Mesothelial cell of epicardium (in vitro differentiated cells): ENCODE results near the gene PIWIL1. TPM values are rescaled to one million over a fixed set of nuclear protein-coding genes. Genes with fewer than 3 reads are reported as not detected.

Experiments
- DNase-seq, 2 experiments: peaks; one replicate each; pipeline ENCODE4 v3.0.0; 2021; ENCODE audit warnings: low spot score in 2 of 2; ENCODE audit not compliant: unreplicated experiment in 2 of 2
- H3K27ac Mint-ChIP-seq: 2 replicates; pipeline ENCODE4 v1.8.0; 2021; ENCODE audit warnings: mixed read lengths
- H3K27me3 Mint-ChIP-seq: 2 replicates; pipeline ENCODE4 v1.8.0; 2021; ENCODE audit warnings: low read depth, mixed read lengths
- H3K36me3 Mint-ChIP-seq: 2 replicates; pipeline ENCODE4 v1.8.0; 2021; ENCODE audit warnings: mixed read lengths
- H3K4me1 Mint-ChIP-seq: 2 replicates; pipeline ENCODE4 v1.8.0; 2021; ENCODE audit warnings: mixed read lengths
- H3K4me3 Mint-ChIP-seq: 2 replicates; pipeline ENCODE4 v1.8.0; 2021; ENCODE audit warnings: mild to moderate bottlenecking, moderate library complexity, mixed read lengths
- H3K9me3 Mint-ChIP-seq: 2 replicates; pipeline ENCODE4 v1.8.0; 2021; ENCODE audit warnings: mixed read lengths
- total RNA-seq: library from RNA; stranded (reverse); gene quantifications from 3 replicates; pipeline ENCODE4 v1.2.1, GENCODE V29; 2021
- TF ChIP-seq, protein P1 (sequence below): fragments of 200-600 bp; sonication (generic); IDR thresholded peaks from one replicate; pipeline ENCODE4 v1.5.0; 2021; ENCODE audit warnings: antibody characterized with exemption; ENCODE audit not compliant: unreplicated experiment

Gene PIWIL1
- total RNA-seq, 1 donor from 2014 or later: not detected

DNA sequence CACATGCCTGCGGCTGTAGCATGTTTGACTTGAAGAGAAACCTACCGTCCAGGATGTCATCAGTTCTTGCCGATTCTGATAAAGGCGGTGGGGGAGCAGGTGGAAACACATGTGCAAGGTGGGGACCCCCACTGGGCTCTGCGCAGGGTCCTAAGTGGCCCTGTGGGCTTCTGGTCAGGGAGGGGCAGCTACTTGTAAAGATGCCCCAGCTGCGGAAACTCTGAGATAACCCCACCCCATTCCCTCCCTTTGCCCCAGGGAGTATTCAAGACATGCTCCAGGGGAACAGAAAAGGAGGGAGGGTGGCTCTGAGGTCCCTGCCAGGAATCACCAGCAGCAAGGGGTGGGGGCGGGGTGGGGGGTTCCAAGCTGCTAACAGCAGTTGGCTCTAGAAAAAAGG lies 67.6 kb downstream of the PIWIL1 start:
- Mint-ChIP-seq H3K27ac (no peak overlapping the region), H3K4me3 (no peak overlapping the region), H3K36me3 (no peaks in the 10 kb centered on the region), H3K4me1 (no peaks in the 10 kb centered on the region), H3K9me3 (no peaks in the 10 kb centered on the region), H3K27me3 (peaks cover 2% of the 10 kb centered on the region)
- no peak for DNase-seq
- TF ChIP-seq, protein P1, sequence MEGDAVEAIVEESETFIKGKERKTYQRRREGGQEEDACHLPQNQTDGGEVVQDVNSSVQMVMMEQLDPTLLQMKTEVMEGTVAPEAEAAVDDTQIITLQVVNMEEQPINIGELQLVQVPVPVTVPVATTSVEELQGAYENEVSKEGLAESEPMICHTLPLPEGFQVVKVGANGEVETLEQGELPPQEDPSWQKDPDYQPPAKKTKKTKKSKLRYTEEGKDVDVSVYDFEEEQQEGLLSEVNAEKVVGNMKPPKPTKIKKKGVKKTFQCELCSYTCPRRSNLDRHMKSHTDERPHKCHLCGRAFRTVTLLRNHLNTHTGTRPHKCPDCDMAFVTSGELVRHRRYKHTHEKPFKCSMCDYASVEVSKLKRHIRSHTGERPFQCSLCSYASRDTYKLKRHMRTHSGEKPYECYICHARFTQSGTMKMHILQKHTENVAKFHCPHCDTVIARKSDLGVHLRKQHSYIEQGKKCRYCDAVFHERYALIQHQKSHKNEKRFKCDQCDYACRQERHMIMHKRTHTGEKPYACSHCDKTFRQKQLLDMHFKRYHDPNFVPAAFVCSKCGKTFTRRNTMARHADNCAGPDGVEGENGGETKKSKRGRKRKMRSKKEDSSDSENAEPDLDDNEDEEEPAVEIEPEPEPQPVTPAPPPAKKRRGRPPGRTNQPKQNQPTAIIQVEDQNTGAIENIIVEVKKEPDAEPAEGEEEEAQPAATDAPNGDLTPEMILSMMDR: no peak

DNA sequence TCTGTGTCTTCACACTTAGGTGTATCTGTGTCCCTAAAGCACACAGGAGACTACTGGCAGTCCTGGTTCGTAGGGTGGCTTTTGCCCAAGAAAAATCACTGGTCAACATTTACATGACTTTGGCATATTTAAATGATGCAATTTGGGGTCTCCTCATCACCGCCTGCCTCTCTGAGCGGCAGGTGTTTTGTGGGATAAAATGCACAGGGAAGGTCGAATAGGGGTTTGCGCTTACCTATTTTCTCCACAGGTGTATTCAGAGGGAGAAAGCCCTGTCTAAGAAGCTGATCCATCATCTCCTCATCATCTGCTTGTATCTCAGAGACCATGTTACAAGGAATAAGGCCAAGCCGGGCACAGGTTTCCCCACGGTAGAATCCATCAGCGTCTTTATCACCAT lies 74.7 kb downstream of the PIWIL1 start:
- Mint-ChIP-seq H3K27ac (no peak overlapping the region), H3K4me3 (no peak overlapping the region), H3K27me3 (peaks cover 26% of the 10 kb centered on the region), H3K4me1 (no peaks in the 10 kb centered on the region), H3K9me3 (no peaks in the 10 kb centered on the region), H3K36me3 (no peaks in the 10 kb centered on the region)
- DNase-seq: no peak
- TF ChIP-seq, protein P1: no peak

DNA sequence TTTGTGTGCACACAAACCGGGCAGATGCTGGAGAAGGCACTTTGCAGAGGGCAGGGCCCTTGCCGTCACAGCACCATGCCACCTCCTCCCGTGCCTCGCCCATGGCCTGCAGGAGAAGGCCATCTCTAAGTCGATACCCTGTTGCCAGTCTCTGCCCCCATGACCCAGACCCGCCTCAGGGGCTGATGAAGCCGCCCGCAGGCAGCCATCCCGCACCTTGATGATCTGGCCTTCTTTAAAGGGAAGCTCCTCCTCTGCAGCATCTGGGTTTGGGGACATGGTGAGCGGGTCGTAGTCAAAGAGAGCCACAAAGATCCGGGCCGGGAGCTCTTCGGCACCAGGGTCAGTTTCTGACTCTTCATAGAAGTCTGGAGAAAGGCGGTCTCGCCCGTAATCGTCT lies 76.2 kb downstream of the PIWIL1 start:
- H3K27me3 Mint-ChIP-seq: peaks cover 35% of the 10 kb centered on the region
- no peak for DNase-seq

GRCh38 chr12:130414381-130414780 lies 76.7 kb downstream of the PIWIL1 start:
- DNase-seq: no peak
- Mint-ChIP-seq H3K9me3 (no peaks in the 10 kb centered on the region), H3K27ac (no peak overlapping the region), H3K36me3 (no peaks in the 10 kb centered on the region), H3K4me1 (no peaks in the 10 kb centered on the region), H3K4me3 (no peak overlapping the region), H3K27me3 (peaks cover 35% of the 10 kb centered on the region)
- TF ChIP-seq, protein P1: no peak

More for the DNA sequence above, 76.2 kb downstream of the PIWIL1 start:
- no peaks in the 10 kb centered on the region for H3K4me1 Mint-ChIP-seq
- H3K9me3 Mint-ChIP-seq: no peaks in the 10 kb centered on the region
- TF ChIP-seq, protein P1: no peak
- no peak overlapping the region for H3K4me3 Mint-ChIP-seq
- H3K27ac Mint-ChIP-seq: no peak overlapping the region
- no peaks in the 10 kb centered on the region for H3K36me3 Mint-ChIP-seq

DNA sequence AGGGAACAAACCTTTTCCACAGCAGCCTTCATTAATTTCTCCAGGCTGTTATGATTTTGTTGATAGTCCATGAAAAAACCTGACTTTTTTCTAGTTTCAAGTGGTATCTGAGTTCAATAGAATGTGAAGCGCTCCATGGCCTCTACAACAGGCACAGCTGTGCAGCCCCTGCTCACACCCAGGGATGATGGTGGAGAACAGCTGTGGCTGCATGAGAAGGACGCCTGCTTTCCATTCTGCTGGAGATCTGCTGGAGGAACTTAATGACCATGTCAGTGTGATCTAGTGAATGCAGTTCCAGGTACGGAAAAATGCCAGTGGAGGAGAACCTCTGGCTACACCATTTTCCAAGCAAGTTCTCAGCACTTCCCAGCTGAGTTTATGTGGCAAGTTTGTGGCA lies 80.6 kb downstream of the PIWIL1 start:
- TF ChIP-seq, protein P1: no peak
- H3K4me3 Mint-ChIP-seq: no peak overlapping the region
- H3K27me3 Mint-ChIP-seq: peaks cover 36% of the 10 kb centered on the region
- no peak overlapping the region for H3K27ac Mint-ChIP-seq
- no peaks in the 10 kb centered on the region for H3K9me3 Mint-ChIP-seq
- no peaks in the 10 kb centered on the region for H3K36me3 Mint-ChIP-seq
- H3K4me1 Mint-ChIP-seq: no peaks in the 10 kb centered on the region
- no peak for DNase-seq

DNA sequence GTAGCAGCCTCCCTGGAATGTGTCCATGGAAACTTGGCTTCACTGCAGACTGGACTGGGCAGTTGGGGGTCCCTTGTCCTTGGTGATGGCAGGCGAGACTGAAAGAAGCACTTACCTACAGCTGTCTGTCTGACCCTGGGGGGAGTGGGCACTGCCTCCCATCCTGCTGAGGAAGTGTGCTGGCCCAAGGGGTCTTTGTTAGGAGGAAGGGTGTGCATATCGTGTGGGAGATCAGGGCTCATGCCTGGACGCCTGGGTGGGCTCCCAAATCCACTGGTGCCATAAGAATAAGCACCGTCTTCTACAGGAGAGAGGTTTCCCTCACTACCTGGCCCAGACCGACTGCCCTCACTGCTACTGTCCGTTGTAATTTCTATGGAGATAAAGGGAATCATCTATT lies 81.4 kb downstream of the PIWIL1 start:
- Mint-ChIP-seq H3K4me3 (no peak overlapping the region), H3K27ac (no peak overlapping the region), H3K4me1 (no peaks in the 10 kb centered on the region), H3K9me3 (no peaks in the 10 kb centered on the region), H3K27me3 (peaks cover 35% of the 10 kb centered on the region), H3K36me3 (no peaks in the 10 kb centered on the region)
- no peak for DNase-seq
- TF ChIP-seq, protein P1: no peak
